ENCODE results near the gene ZNF117. TPM values are rescaled to one million over a fixed set of nuclear protein-coding genes. Genes with fewer than 3 reads are reported as not detected.

Gene ZNF117
- total RNA-seq, 1 experiment from 2014 or later = 7.0 TPM

GRCh38 chr7:65006094-65006992, 15.5 kb upstream of the ZNF117 start, which contains the start of gene ERV3-1 (continued):
- TF ChIP-seq, protein P1, sequence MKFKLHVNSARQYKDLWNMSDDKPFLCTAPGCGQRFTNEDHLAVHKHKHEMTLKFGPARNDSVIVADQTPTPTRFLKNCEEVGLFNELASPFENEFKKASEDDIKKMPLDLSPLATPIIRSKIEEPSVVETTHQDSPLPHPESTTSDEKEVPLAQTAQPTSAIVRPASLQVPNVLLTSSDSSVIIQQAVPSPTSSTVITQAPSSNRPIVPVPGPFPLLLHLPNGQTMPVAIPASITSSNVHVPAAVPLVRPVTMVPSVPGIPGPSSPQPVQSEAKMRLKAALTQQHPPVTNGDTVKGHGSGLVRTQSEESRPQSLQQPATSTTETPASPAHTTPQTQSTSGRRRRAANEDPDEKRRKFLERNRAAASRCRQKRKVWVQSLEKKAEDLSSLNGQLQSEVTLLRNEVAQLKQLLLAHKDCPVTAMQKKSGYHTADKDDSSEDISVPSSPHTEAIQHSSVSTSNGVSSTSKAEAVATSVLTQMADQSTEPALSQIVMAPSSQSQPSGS (CRISPR knock-in tag; IDR thresholded peaks at IDR 0.05; ENCODE audit: borderline replicate concordance, low read depth) = no peak
- no peak for TF ChIP-seq NR2C2 (CRISPR knock-in tag; IDR thresholded peaks at IDR 0.05)
- TF ChIP-seq NR3C1 (CRISPR knock-in tag; conservative IDR thresholded peaks at IDR 0.05; ENCODE audit: low read depth) = no peak
- 0 out of 2 replicates have a peak, but pooled peaks have one; percentile 48 for TF ChIP-seq ZNF232 (CRISPR knock-in tag; IDR thresholded peaks at IDR 0.05)
- no peak for TF ChIP-seq FOXJ3 (CRISPR knock-in tag; IDR thresholded peaks at IDR 0.05; ENCODE audit: borderline replicate concordance)
- TF ChIP-seq, protein P2, sequence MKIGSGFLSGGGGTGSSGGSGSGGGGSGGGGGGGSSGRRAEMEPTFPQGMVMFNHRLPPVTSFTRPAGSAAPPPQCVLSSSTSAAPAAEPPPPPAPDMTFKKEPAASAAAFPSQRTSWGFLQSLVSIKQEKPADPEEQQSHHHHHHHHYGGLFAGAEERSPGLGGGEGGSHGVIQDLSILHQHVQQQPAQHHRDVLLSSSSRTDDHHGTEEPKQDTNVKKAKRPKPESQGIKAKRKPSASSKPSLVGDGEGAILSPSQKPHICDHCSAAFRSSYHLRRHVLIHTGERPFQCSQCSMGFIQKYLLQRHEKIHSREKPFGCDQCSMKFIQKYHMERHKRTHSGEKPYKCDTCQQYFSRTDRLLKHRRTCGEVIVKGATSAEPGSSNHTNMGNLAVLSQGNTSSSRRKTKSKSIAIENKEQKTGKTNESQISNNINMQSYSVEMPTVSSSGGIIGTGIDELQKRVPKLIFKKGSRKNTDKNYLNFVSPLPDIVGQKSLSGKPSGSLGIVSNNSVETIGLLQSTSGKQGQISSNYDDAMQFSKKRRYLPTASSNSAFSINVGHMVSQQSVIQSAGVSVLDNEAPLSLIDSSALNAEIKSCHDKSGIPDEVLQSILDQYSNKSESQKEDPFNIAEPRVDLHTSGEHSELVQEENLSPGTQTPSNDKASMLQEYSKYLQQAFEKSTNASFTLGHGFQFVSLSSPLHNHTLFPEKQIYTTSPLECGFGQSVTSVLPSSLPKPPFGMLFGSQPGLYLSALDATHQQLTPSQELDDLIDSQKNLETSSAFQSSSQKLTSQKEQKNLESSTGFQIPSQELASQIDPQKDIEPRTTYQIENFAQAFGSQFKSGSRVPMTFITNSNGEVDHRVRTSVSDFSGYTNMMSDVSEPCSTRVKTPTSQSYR (CRISPR knock-in tag; IDR thresholded peaks at IDR 0.05) = no peak
- TF ChIP-seq GTF2I (CRISPR knock-in tag; conservative IDR thresholded peaks at IDR 0.05) = no peak
- TF ChIP-seq NFYB (CRISPR knock-in tag; conservative IDR thresholded peaks at IDR 0.05; ENCODE audit: low read depth) = peak; percentile 87
- 0 out of 2 replicates have a peak, but pooled peaks have one; percentile 65 for TF ChIP-seq ARID4B (CRISPR knock-in tag; IDR thresholded peaks at IDR 0.05; ENCODE audit: borderline replicate concordance)
- TF ChIP-seq PRDM15 (CRISPR knock-in tag; IDR thresholded peaks at IDR 0.05) = no peak
- TF ChIP-seq MXD4 (CRISPR knock-in tag; IDR thresholded peaks at IDR 0.05; ENCODE audit: borderline replicate concordance) = no peak
- TF ChIP-seq SP1 (CRISPR knock-in tag; conservative IDR thresholded peaks at IDR 0.05) = peak; percentile 20; the same call in 1 of the 2 replicates
- TF ChIP-seq E2F1 (CRISPR knock-in tag; IDR thresholded peaks at IDR 0.05) = no peak
- TF ChIP-seq MLX (CRISPR knock-in tag; IDR thresholded peaks at IDR 0.05) = no peak

Data from WTC11 (cell line).